ENCODE results near the gene SPEN.

The SPEN gene

DNA sequence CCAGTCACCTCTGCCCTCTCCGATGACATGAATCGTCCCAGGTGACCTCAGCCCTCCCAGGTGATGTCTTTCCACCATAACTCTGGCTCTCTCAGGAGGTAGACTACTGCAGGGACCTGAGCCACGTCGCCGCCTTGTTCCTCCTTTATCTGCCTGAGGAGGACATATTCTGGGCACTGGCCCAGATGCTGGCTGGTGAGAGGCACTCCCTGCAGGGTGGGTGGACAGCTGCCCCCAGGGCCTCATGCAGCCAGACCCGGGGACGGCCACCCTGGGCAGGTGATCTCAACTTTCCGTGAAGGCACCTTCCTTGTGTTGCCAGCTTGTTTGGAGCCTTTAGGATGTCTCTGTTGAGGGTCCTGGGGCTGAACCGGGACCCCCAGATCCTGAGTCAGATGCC is 142.3 kb downstream of the SPEN start:
- peaks cover 9% of the 10 kb centered on the region for H3K27me3 Mint-ChIP-seq (ENCODE audit: low read depth, poor library complexity)
- DNase-seq = no peak
- no peak overlapping the region for H3K27ac Mint-ChIP-seq
- TF ChIP-seq, protein P1, sequence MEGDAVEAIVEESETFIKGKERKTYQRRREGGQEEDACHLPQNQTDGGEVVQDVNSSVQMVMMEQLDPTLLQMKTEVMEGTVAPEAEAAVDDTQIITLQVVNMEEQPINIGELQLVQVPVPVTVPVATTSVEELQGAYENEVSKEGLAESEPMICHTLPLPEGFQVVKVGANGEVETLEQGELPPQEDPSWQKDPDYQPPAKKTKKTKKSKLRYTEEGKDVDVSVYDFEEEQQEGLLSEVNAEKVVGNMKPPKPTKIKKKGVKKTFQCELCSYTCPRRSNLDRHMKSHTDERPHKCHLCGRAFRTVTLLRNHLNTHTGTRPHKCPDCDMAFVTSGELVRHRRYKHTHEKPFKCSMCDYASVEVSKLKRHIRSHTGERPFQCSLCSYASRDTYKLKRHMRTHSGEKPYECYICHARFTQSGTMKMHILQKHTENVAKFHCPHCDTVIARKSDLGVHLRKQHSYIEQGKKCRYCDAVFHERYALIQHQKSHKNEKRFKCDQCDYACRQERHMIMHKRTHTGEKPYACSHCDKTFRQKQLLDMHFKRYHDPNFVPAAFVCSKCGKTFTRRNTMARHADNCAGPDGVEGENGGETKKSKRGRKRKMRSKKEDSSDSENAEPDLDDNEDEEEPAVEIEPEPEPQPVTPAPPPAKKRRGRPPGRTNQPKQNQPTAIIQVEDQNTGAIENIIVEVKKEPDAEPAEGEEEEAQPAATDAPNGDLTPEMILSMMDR (IDR thresholded peaks at IDR 0.05) = no peak
- no peaks in the 10 kb centered on the region for H3K9me3 Mint-ChIP-seq
- no peak overlapping the region for H3K4me3 Mint-ChIP-seq
- H3K36me3 Mint-ChIP-seq (ENCODE audit: low read depth) = no peaks in the 10 kb centered on the region
- H3K4me1 Mint-ChIP-seq = no peaks in the 10 kb centered on the region

Measured in nephron progenitor cell (in vitro differentiated cells).